OCI-LY3 (cell line): ENCODE results near the gene TRMT13.

Experiments
- EZH2phosphoT487 ChIP-seq: fragments of 200-600 bp; shearing (Covaris generic); IDR thresholded peaks from 2 replicates; pipeline ENCODE4 v1.6.1; 2018; ENCODE audit warnings: antibody characterized with exemption, mixed run types, low read depth
- TF ChIP-seq, protein P1 (sequence below): fragments of 200-600, 300-600 bp; sonication (generic); IDR thresholded peaks from 2 replicates; pipeline ENCODE4 v1.5.1; 2014; ENCODE audit warnings: antibody characterized with exemption, low read length, low read depth

DNA sequence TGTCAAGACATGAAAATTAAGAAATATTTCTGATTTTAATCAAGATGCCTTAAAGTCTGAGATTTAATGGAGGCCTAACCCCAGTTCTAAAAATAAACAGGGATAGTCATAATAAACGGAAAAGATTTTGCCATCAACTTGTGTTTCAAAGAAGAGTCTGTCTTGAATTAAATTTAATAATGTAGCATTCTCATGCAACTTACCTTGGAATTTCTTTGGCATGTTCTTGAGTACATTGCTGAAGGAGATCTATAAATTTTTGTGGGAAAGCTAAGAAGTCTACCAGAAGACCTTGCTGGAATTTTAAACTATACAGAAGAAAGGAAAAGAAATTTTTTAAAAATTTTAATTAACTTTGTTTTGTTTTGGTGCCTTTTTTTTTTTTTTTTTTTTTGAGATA lies 10.8 kb upstream of the TRMT13 start:
- TF ChIP-seq, protein P1, sequence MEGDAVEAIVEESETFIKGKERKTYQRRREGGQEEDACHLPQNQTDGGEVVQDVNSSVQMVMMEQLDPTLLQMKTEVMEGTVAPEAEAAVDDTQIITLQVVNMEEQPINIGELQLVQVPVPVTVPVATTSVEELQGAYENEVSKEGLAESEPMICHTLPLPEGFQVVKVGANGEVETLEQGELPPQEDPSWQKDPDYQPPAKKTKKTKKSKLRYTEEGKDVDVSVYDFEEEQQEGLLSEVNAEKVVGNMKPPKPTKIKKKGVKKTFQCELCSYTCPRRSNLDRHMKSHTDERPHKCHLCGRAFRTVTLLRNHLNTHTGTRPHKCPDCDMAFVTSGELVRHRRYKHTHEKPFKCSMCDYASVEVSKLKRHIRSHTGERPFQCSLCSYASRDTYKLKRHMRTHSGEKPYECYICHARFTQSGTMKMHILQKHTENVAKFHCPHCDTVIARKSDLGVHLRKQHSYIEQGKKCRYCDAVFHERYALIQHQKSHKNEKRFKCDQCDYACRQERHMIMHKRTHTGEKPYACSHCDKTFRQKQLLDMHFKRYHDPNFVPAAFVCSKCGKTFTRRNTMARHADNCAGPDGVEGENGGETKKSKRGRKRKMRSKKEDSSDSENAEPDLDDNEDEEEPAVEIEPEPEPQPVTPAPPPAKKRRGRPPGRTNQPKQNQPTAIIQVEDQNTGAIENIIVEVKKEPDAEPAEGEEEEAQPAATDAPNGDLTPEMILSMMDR: no peak
- no peak for TF ChIP-seq EZH2phosphoT487
